SH-SY5Y (cell line): ENCODE data around the gene ARHGAP24.

ENCODE experiments used
- GATA2 ChIP-seq: IDR thresholded peaks from 2 replicates; pipeline ENCODE4 v1.6.1; 2011; ENCODE audit warnings: mild to moderate bottlenecking, low read depth, low read length
- GATA3 ChIP-seq: IDR thresholded peaks from 2 replicates; pipeline ENCODE4 v1.6.1; 2011; ENCODE audit warnings: low read depth, mild to moderate bottlenecking, low read length, moderate library complexity

DNA sequence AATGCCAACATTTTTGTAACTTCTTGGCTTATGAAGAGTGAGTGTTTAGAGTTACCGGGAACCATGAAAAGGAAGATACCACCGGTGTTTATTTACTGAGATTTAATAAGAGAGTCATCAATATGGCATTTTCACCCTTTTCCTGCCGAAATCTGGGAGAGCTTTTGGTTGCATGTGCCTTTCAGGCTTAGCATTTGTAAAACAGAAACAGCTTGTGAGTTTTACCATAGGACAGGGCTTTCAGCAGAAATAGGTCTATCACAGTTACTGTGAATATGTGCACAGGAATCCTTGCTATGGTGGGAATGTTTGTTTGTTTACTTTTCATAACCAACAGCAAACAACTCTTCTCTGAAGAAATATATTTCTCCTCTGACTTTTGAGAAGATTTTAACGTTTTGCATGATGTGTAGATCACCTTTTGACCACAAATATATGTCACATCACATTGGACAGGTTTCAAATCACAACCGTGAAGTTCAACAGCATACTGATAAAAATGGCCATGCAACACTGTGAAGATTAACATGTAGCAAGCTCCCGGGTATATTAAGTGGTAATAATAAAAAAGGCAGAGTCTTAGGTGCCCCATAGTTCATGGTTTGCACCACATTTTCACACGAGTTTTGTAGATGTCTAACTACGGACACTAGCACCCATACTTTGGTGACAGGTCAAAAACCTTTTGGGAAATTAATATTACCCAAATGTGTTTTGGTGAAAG, 21.3 kb downstream of the ARHGAP24 start:
- TF ChIP-seq GATA2, result no peak
- no peak for TF ChIP-seq GATA3
